COLO829 (cell line): Measurements from ENCODE around the gene ANTXR1.
A peak's percentile ranks its signal among the peaks of the same experiment; 100 is the strongest.

Experiments used
- DNase-seq: peaks from one replicate; pipeline ENCODE4 v3.0.0; 2012; ENCODE audit warnings: low spot score

Gene ANTXR1

DNA sequence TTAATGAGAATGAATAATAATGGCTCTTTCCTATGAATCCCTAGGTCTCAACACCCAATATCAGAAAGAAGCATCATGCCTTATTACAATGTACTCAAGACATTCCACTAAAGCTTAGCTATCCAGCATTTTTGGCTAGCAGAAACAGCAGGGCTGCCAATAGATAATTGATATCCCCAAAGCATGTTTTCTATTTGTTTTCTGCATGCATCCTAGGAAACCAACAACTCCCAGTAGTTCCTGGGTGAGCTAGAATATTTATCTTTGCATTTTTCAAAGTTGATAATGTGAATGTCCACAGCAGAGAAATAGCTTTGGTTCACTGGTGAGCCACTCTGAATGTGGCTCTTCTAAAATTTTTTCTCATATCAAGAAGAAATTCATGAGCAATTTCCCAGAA is 5.8 kb upstream of the ANTXR1 start:
- DNase-seq = no peak

DNA sequence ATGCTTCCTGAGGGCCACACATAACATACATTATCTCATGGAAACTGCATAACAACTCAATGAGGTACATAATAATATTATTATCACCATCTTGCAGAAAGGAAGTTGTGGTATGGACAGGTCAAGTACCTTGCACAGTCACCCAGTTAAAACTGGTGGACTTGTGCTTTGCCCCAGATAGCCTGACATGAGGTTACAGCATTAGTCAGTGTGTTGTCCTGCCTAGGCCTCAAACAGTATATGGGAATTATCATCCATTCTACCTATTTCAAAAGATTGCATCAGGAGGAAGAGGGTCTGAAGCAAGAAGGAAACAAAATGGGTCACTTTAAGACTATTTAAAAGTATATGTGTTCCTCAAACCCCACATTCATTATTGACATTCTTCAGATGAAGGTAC is 5.4 kb upstream of the ANTXR1 start:
- DNase-seq = no peak

DNA sequence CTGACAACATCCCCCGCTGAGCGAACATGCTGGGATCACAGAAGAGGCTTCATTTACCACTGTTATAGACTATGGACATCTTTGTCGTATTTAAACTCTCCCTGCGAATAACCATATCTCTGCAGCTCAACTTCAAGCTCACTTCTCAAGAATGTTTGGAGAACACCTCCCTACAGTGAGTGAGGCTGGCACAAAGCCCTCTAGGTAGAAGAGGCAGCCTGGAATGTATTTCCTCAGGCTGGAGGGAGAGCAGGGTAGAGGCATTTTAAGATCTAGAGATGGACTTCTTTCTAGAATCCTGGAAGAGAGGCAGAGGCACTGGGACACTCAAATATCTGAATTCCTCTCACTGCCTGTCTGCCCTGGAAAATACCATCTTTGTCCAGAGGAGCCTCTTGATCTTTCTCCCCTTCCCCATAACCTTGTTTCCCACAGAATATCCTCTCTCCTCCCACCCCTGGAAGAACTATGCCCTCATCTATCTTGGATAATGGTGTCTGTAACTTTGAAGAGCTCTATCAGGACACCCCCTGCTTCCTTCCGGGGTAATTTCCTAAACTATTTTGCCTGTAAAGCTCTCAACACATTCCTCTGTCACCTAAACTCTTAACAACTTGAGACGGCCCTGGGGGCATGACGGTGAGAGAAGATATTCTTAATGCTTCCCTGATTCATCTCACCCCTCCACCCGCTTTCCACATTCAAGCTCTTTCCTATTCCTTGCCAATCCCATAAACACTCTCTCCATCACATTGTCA is 2.4 kb upstream of the ANTXR1 start:
- no peak for DNase-seq

DNA sequence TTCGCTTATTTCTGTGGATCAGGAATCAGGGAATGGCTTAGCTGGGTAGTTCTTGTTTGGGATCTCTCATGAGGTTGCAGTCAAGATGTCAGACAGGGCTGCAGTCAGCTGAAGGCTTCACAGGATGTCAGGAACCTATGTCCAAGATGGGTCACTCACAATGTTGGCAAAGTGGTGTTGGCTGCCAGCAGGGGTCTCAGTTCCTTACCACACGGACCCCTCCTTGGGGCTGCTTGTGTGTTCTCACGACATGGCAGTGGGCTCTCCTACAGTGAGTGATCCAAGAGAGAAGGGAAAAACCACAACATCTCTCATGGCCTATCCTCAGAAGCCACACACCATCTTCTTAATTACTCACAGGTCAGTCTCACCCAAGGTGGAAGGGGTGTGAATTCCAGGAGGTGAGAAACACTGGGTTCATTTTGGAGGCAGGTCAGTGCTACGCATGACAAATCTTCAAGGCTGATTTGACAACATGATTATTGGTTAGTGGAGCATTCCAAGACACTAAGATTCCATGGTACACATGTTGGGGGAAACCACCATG is 1.3 kb upstream of the ANTXR1 start:
- DNase-seq = no peak

DNA sequence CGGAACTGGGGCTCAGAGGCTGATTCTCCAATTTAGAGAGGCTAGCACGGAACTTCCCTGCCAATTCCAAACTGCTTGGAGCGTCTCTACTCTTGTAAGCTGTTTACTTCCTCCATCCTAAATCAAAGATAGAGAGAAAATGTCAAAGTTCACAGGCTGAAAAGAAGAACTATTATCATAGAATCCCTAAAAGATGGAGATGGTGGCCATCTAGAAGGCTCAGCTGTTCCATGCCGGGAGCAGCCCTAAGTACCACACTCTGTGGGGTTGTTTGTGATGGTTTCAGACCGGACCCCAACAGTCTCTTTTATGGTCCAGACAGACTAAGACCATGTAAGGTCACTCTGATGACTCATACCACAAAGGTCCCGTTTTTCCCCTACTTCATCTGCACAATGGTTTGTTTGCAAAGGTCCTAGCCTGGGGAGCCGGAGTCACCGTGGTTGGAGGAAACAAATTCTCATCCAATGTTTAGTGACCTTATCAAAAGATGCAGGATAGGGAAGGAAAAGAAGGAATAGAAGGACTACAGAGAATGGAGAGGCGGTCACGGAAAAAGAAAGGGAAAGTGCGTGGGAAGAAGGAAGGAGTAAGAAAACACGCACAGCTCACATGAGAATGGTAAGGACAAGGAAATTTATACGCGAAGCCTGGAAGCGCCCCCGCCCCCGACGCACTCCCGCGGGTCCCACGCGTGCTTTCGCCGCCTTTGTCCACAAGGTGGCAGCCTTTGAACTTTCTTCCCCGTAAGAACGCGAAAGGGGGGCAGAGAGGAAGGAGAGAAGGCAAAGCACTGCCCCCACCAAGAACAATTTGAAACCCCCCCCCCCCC is 453 bp upstream of the ANTXR1 start:
- peak; percentile 47 for DNase-seq

DNA sequence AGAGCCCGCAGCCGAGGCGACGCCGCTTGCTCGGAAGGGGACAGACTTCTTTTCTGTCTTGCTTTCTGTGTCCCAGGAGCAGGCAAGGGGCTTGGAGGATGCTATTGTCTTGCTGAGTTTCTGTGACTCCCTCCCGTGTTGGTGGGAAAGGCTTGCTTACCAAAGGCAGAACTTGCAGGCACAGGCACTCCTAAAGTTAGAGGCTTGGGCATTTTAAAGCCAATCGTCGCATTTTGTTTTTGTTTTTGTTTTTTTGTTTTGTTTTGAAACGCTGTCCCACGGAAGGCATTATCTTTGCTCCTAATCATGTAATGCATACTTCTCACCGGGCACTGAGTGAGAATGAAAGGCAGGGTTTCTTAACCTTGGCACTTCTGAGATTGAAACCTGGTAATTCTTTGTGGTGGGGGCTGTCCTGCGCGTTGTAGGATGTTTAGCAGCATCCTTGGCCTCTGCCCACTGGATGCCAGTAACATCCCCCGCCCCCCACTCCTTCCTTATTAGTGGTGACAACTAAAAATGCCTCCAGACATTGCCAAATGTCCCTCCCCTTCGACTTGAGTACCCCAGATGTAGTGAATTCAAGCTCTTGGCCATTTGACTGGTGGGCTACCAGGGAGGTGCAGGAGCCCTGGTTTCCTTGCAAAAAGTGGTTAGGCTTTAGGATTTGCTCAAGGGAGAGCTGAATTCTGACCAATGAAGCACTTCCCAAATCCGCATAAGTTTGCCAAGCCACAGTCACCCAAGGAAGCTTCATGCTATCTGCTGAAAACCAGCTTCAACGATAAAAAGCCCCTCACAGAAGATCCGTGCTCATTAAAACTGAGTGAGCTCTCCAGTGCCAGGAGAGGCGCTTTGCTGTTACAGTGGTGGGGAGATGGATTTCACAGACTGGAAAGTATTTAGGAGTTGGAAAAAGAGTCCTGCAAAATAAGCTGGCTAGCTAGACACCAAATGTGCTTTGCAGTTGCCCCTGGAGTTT is 1.2 kb downstream of the ANTXR1 start:
- DNase-seq = no peak

DNA sequence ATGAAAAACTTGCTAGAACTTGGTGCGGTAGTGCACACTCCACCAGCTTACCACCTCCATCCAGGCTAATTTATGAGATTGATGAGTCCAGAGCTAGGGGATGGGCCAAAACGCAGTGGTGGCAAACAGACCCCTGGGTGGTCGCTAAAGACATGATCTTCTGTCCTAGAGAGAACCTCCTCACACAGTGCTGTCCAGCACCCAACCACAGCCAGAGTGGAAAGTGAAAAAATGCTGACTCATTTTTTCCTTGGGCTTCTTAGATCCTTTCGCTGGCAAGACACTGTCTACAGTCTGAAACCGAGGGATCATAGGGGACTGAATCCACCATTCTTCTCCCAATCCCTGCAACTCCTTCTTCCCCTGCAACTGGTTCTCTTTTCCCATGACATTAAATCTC is 4.1 kb downstream of the ANTXR1 start:
- DNase-seq = no peak

DNA sequence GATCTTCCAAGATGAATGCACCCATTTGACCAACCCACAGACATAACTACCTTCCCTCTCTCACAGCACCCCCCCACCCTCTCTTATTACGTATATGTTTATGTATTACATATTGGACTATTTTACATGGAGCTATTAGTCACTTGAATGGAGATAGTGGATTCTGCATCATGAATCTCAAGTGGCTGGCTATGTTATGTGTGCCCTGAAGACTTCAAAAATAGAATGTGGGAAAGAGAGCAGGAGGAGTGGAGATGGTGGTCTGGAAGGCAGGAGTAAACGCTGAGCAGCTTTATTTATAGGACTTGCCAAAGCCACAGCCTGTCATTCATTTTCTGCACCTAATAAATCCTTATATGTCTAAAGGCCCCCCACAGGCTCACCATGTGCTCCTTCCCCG is 4.9 kb downstream of the ANTXR1 start:
- DNase-seq = no peak

DNA sequence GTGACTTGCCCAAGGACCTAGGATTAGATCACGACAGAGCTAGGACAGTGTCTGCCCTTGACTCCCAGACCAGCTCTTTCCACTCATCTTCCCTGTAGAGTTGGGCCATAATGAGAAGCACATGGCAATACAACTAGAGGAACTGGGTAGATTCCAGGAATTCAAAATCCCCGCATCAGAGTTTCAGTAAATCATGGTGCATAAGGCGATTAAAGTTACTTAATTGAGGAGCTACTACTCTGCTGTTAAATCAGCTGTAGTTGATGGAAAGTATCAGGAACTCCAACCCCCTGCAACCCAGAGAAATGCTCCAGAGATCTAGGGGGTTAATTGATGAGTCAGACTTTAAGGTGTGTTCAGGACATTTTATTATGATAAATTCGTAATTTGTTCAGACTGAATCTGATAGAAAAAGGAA is 5.7 kb downstream of the ANTXR1 start:
- no peak for DNase-seq

DNA sequence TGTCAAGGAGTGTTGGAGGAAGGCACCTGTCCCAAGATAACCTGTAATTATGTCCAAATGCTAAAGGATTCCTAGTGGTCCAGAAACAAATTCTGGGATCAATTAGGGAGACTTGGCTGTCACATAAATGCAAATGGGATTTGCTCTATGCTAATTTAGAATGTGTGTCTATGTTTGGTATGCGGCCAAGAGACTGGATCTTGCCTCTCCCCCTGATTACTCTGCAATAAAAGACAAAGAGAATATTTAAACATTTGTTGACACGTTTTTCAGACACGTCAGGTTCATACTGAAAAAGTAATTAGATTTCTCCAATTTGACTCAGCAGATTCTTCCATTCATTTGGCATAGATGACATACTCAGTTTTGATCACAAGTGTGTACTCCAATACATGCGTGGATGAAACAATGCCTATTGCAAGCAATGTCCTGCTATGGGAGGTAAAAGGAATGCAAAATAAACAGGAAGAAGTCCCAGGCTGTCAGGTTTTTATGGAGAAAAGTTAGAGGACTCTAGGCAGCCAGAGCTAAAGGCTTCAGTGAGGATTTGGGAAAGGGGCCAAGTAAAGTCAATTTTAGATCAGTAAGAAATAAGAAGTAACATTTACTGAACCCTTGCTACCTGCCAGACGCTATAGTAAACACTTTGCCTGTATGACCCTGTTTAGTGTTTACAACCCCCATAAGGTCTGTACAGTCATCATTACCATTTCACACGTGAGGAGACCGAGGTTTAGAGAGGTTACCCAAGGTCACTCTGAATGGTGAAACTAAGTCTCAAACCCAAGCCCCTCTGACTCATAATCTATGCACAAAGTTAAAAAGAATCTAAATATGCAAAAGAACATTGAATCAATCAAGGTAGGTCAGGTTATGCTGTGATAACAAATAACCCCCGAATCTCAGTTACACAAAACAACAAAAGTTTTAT is 7.8 kb downstream of the ANTXR1 start:
- DNase-seq = no peak

DNA sequence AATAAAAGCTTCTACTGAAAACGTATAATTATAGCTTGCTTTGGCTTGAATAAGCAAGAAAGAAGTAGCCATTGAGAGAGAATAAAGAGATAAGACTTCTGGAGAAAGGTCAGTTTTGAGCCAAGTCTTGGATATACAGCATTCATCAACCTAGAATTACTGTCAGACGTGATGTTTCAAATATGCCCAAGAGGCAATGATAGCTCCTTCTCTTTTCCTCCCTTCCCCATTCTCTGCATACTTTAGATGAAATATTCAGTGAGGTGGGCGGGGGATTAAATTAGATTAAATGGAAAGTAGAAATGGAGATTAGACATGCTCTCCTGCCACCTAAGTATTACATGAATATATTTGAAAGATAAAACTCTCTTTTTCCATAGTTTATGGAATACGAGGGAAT is 8.7 kb downstream of the ANTXR1 start:
- DNase-seq = no peak

DNA sequence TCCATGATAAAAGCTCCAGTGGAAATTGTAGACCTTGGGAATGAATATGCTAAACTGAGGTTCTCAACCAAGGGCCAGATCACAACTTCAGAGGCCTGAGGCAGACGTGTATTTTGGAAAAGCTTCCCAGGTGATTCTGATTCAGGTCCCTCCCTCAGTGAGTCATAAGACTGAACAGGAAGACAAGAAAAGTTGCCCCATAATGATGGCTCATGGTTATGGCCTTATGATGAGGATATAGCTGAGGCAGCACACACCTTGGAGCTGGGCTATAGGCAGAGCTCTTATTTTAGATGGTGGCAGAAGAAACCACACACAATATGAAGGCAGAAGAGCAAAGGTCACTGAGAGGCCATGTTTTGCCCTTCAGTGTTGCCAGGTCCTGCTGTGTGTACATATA is 9.6 kb downstream of the ANTXR1 start:
- no peak for DNase-seq

DNA sequence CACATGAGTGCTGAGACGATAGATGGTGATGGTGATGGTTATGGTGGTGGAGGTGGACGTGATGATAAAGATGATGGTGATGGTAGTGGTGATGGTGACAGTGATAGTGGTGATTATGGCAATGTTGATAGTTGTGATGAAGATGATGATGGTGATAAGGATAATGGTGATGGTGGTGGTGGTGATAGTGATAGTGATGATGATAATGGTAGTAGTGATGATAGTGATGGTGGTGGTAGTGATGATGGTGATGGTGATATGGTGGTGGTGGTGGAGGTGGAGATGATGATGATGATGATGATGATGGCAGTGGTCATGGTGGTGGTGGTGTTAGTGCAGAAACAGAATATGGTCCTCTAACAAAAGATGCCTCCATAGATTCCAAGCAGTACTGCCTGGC is 10.3 kb downstream of the ANTXR1 start:
- no peak for DNase-seq

DNA sequence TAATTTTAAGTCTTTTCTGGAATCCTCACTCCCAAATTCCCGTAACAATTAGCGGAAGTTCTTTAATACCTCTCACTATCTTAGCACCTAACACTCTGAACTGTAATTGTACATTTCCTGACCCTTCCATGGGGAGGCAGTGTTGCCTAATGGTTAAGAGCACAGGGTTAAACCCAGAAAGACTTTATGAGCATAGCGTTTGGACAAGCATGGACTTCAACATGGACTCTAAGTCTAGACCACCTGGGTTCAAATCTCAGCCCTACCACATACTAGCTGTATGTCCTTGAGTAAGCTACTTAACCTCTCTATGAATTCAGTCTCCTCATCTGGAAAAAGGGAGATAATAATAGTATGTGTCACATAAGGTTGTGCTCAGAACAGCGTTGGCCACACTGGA is 13.0 kb downstream of the ANTXR1 start:
- peak; percentile 39 for DNase-seq

DNA sequence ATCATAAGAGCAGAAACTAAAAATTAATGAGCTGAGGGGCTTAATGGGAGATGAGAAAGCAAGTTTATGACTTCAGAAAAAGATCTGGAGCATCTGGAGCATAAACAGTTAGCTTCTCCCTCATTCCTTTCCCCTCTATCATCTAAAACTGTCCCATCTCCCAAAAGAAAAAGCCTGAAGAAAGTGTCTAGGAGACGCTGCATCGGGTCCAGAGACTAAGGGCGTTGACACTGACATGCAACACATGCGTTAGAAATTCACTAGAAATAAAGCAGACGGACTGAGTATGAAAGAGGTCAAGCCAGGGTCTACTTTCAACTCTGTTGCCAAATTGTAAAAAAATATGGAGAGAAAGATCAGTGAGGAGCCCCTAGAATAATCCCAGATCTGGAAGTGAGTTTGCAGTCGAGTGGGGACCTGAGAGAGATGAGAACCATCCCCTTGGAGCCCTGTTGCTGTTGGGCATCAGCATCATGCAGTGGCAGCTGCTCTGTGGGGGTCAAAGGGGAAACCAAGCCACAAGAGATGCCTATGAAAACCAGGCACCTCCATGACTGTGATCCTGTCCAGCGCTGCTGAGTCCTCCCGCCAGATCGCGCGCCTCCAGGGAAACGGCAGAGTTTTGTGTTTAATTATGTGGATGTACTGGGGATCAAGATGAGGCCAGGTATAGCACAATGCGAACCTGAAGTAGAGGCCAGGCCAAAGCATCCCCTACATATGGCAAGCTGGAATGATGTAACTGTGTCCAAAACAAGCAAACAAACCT is 13.9 kb downstream of the ANTXR1 start:
- DNase-seq = no peak

DNA sequence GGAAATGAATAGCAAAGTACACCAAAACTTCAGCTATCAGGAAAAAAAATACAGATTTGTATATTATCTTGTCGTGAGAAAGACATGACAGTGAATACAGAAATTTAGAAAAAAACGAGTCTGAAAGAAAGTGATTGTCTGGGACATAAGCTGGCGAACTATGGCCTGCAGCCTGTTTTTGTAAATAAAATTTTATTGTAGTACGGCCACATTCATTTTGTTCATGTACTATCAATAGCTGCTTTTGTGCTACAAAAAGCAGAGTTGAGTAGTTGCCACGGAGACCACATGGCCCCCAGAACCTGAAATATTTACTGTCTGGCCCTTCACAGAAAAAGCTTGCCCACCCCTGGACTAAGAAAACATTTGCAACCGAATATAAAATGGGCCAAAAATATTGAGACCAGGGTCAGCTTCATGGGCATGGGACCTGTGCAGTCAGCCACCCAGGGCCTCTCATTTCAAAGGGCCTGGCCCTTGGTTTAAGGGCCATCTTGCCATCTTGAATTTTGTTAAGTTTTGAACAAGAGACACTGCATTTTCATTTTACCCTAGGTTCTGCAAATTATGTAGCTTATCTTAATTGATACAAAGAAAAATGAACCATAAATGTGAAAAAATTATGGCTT is 17.9 kb downstream of the ANTXR1 start:
- peak; percentile 50 for DNase-seq

DNA sequence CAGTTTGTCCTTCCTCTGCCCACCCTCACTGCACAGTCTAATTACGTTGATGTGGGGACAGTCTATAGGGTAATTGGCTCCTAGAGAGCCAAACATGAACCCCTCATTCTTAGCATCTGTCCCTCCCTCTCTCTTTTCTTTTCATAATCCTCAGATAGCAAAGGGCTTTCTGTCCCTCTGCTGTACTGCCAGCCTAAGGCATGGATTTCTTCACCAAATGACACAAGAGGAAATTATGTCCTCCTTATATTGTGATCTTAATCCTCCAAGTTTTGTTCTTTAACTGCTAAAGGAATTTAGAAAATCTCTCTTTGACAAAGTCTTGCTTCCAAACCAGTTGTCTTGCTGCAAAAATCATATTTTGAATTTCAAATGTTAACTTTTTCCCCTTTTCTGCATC is 18.5 kb downstream of the ANTXR1 start:
- DNase-seq = no peak

DNA sequence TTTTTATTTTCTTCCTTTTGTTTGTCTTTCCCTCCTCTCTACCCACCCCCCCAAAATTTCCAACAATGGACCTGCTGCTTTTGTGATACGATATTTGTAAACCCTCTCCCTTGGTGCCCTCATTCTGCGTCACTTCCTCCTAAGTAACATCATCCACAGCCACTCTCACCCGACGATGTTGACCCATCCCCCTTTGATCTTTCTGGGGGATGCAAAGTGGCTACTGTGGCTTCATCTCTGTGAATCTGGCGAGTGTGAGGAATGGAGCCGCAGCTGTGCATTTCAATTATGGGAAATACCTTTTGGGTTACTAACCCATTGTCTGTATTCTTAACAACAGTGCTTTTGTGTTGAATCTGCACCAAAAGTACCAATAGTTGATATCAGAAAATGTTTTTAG is 19.4 kb downstream of the ANTXR1 start:
- no peak for DNase-seq

DNA sequence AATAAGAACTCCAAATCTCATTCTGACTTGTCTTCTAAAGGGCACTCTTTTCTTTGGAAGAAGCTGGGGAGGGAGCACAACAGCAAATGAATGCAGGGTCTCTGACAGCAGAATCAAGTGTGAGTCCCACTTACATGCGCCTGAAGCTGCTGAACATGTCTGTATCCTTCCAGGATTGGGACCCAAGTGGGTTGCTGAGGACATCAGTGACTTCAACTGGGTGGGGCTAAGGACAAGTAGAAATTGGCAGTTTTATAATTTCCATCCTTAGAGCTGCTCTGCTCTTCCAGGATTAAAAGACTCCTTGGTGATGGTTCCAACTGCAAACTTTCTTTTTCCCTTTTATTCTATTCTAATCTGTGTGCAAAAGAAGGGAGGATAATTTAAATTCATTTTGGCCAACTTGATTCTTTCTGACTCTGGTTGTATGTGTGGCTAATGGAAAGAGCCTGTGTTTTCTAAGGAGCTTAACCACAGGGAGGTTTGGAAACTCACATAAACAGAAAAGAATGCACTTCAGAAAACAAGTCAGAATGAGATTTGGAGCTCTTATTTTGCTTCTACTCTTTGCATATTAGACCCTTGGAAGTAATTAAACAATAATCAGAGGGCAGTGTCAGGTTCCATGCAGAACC is 20.6 kb downstream of the ANTXR1 start:
- no peak for DNase-seq
